Measurements from ENCODE around the gene CDC42EP4.
A peak's percentile ranks its signal among the peaks of the same experiment; 100 is the strongest.

The CDC42EP4 gene

GRCh38 chr17:73327676-73328075, 15.9 kb upstream of the CDC42EP4 start:
- no peaks in the 10 kb centered on the region for H3K27me3 ChIP-seq (ENCODE audit: control insufficient read depth, insufficient read depth, low read length)
- no peak overlapping the region for H3K9ac ChIP-seq (ENCODE audit: low read depth, low read length)
- peaks cover 15% of the 10 kb centered on the region for H3K4me1 ChIP-seq (ENCODE audit: control insufficient read depth, insufficient read depth, low read length)
- H3K4me3 ChIP-seq (ENCODE audit: low read depth, low read length) = no peak overlapping the region
- H3K36me3 ChIP-seq (ENCODE audit: control insufficient read depth, insufficient read depth, low read length) = no peaks in the 10 kb centered on the region
- no peaks in the 10 kb centered on the region for H3K9me3 ChIP-seq (ENCODE audit: control insufficient read depth, insufficient read depth, low read length)

- H3K9me3 ChIP-seq (ENCODE audit: control insufficient read depth, insufficient read depth, low read length) = no peaks in the 10 kb centered on the region
- no peak overlapping the region for H3K4me3 ChIP-seq (ENCODE audit: low read depth, low read length)
- H3K36me3 ChIP-seq (ENCODE audit: control insufficient read depth, insufficient read depth, low read length) = no peaks in the 10 kb centered on the region
- H3K4me1 ChIP-seq (ENCODE audit: control insufficient read depth, insufficient read depth, low read length) = peaks cover 15% of the 10 kb centered on the region
- H3K9ac ChIP-seq (ENCODE audit: low read depth, low read length) = no peak overlapping the region
- H3K27me3 ChIP-seq (ENCODE audit: control insufficient read depth, insufficient read depth, low read length) = no peaks in the 10 kb centered on the region
These were observed 13.7 kb upstream of the CDC42EP4 start for GRCh38 chr17:73325527-73325842.

GRCh38 chr17:73324711-73325526, 13.1 kb upstream of the CDC42EP4 start:
- no peaks in the 10 kb centered on the region for H3K36me3 ChIP-seq (ENCODE audit: control insufficient read depth, insufficient read depth, low read length)
- peak overlapping the region; percentile 18 for H3K4me3 ChIP-seq (ENCODE audit: low read depth, low read length)
- peaks cover 15% of the 10 kb centered on the region for H3K4me1 ChIP-seq (ENCODE audit: control insufficient read depth, insufficient read depth, low read length)
- no peak overlapping the region for H3K9ac ChIP-seq (ENCODE audit: low read depth, low read length)
- H3K9me3 ChIP-seq (ENCODE audit: control insufficient read depth, insufficient read depth, low read length) = no peaks in the 10 kb centered on the region
- no peaks in the 10 kb centered on the region for H3K27me3 ChIP-seq (ENCODE audit: control insufficient read depth, insufficient read depth, low read length)

- no peaks in the 10 kb centered on the region for H3K9me3 ChIP-seq (ENCODE audit: control insufficient read depth, insufficient read depth, low read length)
These were observed 12.3 kb upstream of the CDC42EP4 start for GRCh38 chr17:73324160-73324475.

GRCh38 chr17:73323409-73324159, 11.8 kb upstream of the CDC42EP4 start:
- Histone ChIP-seq H3K36me3 (ENCODE audit: control insufficient read depth, insufficient read depth, low read length) (no peaks in the 10 kb centered on the region), H3K4me3 (ENCODE audit: low read depth, low read length) (no peak overlapping the region), H3K4me1 (ENCODE audit: control insufficient read depth, insufficient read depth, low read length) (peaks cover 15% of the 10 kb centered on the region), H3K9me3 (ENCODE audit: control insufficient read depth, insufficient read depth, low read length) (no peaks in the 10 kb centered on the region), H3K9ac (ENCODE audit: low read depth, low read length) (no peak overlapping the region), H3K27me3 (ENCODE audit: control insufficient read depth, insufficient read depth, low read length) (no peaks in the 10 kb centered on the region)

More at GRCh38 chr17:73324160-73324475, 12.3 kb upstream of the CDC42EP4 start:
- no peak overlapping the region for H3K9ac ChIP-seq (ENCODE audit: low read depth, low read length)
- H3K4me1 ChIP-seq (ENCODE audit: control insufficient read depth, insufficient read depth, low read length) = peaks cover 15% of the 10 kb centered on the region
- no peaks in the 10 kb centered on the region for H3K36me3 ChIP-seq (ENCODE audit: control insufficient read depth, insufficient read depth, low read length)
- peak overlapping the region; percentile 18 for H3K4me3 ChIP-seq (ENCODE audit: low read depth, low read length)
- H3K27me3 ChIP-seq (ENCODE audit: control insufficient read depth, insufficient read depth, low read length) = no peaks in the 10 kb centered on the region

- H3K36me3 ChIP-seq (ENCODE audit: control insufficient read depth, insufficient read depth, low read length) = no peaks in the 10 kb centered on the region
- peaks cover 19% of the 10 kb centered on the region for H3K4me1 ChIP-seq (ENCODE audit: control insufficient read depth, insufficient read depth, low read length)
- no peaks in the 10 kb centered on the region for H3K9me3 ChIP-seq (ENCODE audit: control insufficient read depth, insufficient read depth, low read length)
- H3K9ac ChIP-seq (ENCODE audit: low read depth, low read length) = no peak overlapping the region
- no peak overlapping the region for H3K4me3 ChIP-seq (ENCODE audit: low read depth, low read length)
- no peaks in the 10 kb centered on the region for H3K27me3 ChIP-seq (ENCODE audit: control insufficient read depth, insufficient read depth, low read length)
These were observed 8.9 kb upstream of the CDC42EP4 start for GRCh38 chr17:73320601-73321264.

- H3K4me1 ChIP-seq (ENCODE audit: control insufficient read depth, insufficient read depth, low read length) = peaks cover 14% of the 10 kb centered on the region
These were observed 8.0 kb upstream of the CDC42EP4 start for GRCh38 chr17:73319766-73320165.

GRCh38 chr17:73318836-73319235, 7.0 kb upstream of the CDC42EP4 start:
- Histone ChIP-seq H3K4me3 (ENCODE audit: low read depth, low read length) (no peak overlapping the region), H3K27me3 (ENCODE audit: control insufficient read depth, insufficient read depth, low read length) (no peaks in the 10 kb centered on the region), H3K36me3 (ENCODE audit: control insufficient read depth, insufficient read depth, low read length) (no peaks in the 10 kb centered on the region), H3K4me1 (ENCODE audit: control insufficient read depth, insufficient read depth, low read length) (peaks cover 8% of the 10 kb centered on the region), H3K9me3 (ENCODE audit: control insufficient read depth, insufficient read depth, low read length) (no peaks in the 10 kb centered on the region), H3K9ac (ENCODE audit: low read depth, low read length) (no peak overlapping the region)

More at GRCh38 chr17:73319766-73320165, 8.0 kb upstream of the CDC42EP4 start:
- H3K9ac ChIP-seq (ENCODE audit: low read depth, low read length) = no peak overlapping the region
- H3K9me3 ChIP-seq (ENCODE audit: control insufficient read depth, insufficient read depth, low read length) = no peaks in the 10 kb centered on the region
- no peaks in the 10 kb centered on the region for H3K27me3 ChIP-seq (ENCODE audit: control insufficient read depth, insufficient read depth, low read length)
- H3K36me3 ChIP-seq (ENCODE audit: control insufficient read depth, insufficient read depth, low read length) = no peaks in the 10 kb centered on the region
- H3K4me3 ChIP-seq (ENCODE audit: low read depth, low read length) = no peak overlapping the region

GRCh38 chr17:73318427-73318813, 6.6 kb upstream of the CDC42EP4 start:
- H3K9ac ChIP-seq (ENCODE audit: low read depth, low read length) = no peak overlapping the region
- no peaks in the 10 kb centered on the region for H3K9me3 ChIP-seq (ENCODE audit: control insufficient read depth, insufficient read depth, low read length)
- H3K4me3 ChIP-seq (ENCODE audit: low read depth, low read length) = no peak overlapping the region
- no peaks in the 10 kb centered on the region for H3K36me3 ChIP-seq (ENCODE audit: control insufficient read depth, insufficient read depth, low read length)
- H3K27me3 ChIP-seq (ENCODE audit: control insufficient read depth, insufficient read depth, low read length) = no peaks in the 10 kb centered on the region
- H3K4me1 ChIP-seq (ENCODE audit: control insufficient read depth, insufficient read depth, low read length) = peaks cover 8% of the 10 kb centered on the region

GRCh38 chr17:73317513-73318426, 6.0 kb upstream of the CDC42EP4 start:
- H3K9ac ChIP-seq (ENCODE audit: low read depth, low read length) = no peak overlapping the region
- H3K4me3 ChIP-seq (ENCODE audit: low read depth, low read length) = no peak overlapping the region
- H3K9me3 ChIP-seq (ENCODE audit: control insufficient read depth, insufficient read depth, low read length) = no peaks in the 10 kb centered on the region
- H3K27me3 ChIP-seq (ENCODE audit: control insufficient read depth, insufficient read depth, low read length) = no peaks in the 10 kb centered on the region
- peaks cover 11% of the 10 kb centered on the region for H3K4me1 ChIP-seq (ENCODE audit: control insufficient read depth, insufficient read depth, low read length)
- no peaks in the 10 kb centered on the region for H3K36me3 ChIP-seq (ENCODE audit: control insufficient read depth, insufficient read depth, low read length)

GRCh38 chr17:73316919-73317505, 5.2 kb upstream of the CDC42EP4 start:
- Histone ChIP-seq H3K36me3 (ENCODE audit: control insufficient read depth, insufficient read depth, low read length) (no peaks in the 10 kb centered on the region), H3K4me3 (ENCODE audit: low read depth, low read length) (no peak overlapping the region), H3K9ac (ENCODE audit: low read depth, low read length) (no peak overlapping the region), H3K9me3 (ENCODE audit: control insufficient read depth, insufficient read depth, low read length) (no peaks in the 10 kb centered on the region), H3K27me3 (ENCODE audit: control insufficient read depth, insufficient read depth, low read length) (no peaks in the 10 kb centered on the region), H3K4me1 (ENCODE audit: control insufficient read depth, insufficient read depth, low read length) (peaks cover 16% of the 10 kb centered on the region)
